Measurements from ENCODE around the gene IL23R. TPM values are rescaled to one million over a fixed set of nuclear protein-coding genes. Genes with fewer than 3 reads are reported as not detected.

IL23R gene
- total and polyA plus RNA-seq, 2 experiments from 2014 or later = not detected

DNA sequence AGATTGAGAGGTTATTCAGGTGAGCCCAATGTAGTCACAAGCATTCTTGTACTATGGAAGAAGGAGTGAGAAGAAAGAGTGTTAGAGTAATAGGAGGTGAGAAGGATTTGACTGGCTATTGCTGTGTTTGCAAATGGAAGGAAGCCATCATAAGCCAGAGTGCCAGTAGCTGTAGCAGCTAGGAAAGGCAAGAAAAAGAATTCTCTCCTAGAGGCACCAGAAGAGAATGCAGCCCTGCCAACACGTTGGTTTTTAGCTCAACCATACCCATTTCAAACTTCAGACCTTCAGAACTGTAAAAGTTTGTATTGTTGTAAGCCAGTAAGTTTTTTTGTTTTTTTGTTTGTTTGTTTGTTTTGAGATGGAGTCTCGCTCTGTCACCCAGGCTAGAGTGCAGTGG lies 132.5 kb downstream of the IL23R start:
- in situ Hi-C loops (cut with MboI) = no loop called here
- WGBS, 2 experiments (ENCODE audit: low coverage in 1 of 2, low lambda C conversion rate in 2 of 2, missing lambda C conversion rate in 2 of 2) = 57 to 93% methylated on average over 2 of the region's 2 CpGs

DNA sequence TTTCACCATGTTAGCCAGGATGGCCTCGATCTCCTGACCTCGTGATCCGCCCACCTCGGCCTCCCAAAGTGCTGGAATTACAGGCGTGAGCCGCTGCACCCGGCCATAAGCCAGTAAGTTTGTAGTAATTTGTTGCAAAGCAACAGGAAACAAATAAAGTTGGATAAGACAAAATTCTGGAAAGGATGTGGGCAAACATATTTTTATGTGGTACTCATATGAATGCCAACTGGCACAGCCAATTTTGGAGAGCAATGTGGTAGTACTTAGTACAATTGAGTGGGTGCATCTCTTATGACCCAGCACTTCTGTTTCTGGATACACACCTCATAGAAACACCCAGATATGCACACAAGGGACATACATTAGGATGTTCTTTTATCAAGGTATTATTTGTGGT lies 133.0 kb downstream of the IL23R start:
- no peaks in the 10 kb centered on the region for H3K9me2 ChIP-seq (ENCODE audit: insufficient read depth)
- no peaks in the 10 kb centered on the region for H3K36me3 ChIP-seq (ENCODE audit: low read depth)
- H3K27ac ChIP-seq = no peak overlapping the region
- no peaks in the 10 kb centered on the region for H3K9me3 ChIP-seq (ENCODE audit: low read depth)
- no peak overlapping the region for H3K4me3 ChIP-seq
- no peaks in the 10 kb centered on the region for H3F3A ChIP-seq (ENCODE audit: insufficient read depth)
- DNase-seq = peak; percentile 8
- no peak overlapping the region for H3K9ac ChIP-seq
- H3K4me2 ChIP-seq (ENCODE audit: unreplicated experiment) = no peak overlapping the region
- H3K27me3 ChIP-seq (replicated peaks; ENCODE audit: insufficient read depth) = peaks cover 32% of the 10 kb centered on the region
- TF ChIP-seq EZH2 (IDR thresholded peaks at IDR 0.05; ENCODE audit: insufficient read depth, poor library complexity, severe bottlenecking) (no peak), EZH2phosphoT487 (IDR thresholded peaks at IDR 0.05; ENCODE audit: insufficient read depth, low read depth) (no peak)
- in situ Hi-C loops (cut with MboI) = no loop called here
- WGBS, 2 experiments (ENCODE audit: low coverage in 1 of 2, low lambda C conversion rate in 2 of 2, missing lambda C conversion rate in 2 of 2) = 82 to 90% methylated on average over 7 of the region's 7 CpGs
- no peak overlapping the region for H2AFZ ChIP-seq
- H3K79me2 ChIP-seq (ENCODE audit: insufficient read depth) = no peaks in the 10 kb centered on the region
- no peaks in the 10 kb centered on the region for H4K20me1 ChIP-seq (ENCODE audit: insufficient read depth)
- no peaks in the 10 kb centered on the region for H3K4me1 ChIP-seq (ENCODE audit: insufficient read depth)

More for the DNA sequence above, 132.5 kb downstream of the IL23R start:
- Histone ChIP-seq H3K4me1 (ENCODE audit: insufficient read depth) (no peaks in the 10 kb centered on the region), H3K27me3 (replicated peaks; ENCODE audit: insufficient read depth) (peaks cover 31% of the 10 kb centered on the region), H3K9me2 (ENCODE audit: insufficient read depth) (no peaks in the 10 kb centered on the region), H3K27ac (no peak overlapping the region), H3K9ac (no peak overlapping the region), H3K4me2 (ENCODE audit: unreplicated experiment) (no peak overlapping the region), H4K20me1 (ENCODE audit: insufficient read depth) (no peaks in the 10 kb centered on the region), H3K4me3 (no peak overlapping the region), H3F3A (ENCODE audit: insufficient read depth) (no peaks in the 10 kb centered on the region), H3K36me3 (ENCODE audit: low read depth) (no peaks in the 10 kb centered on the region), H3K79me2 (ENCODE audit: insufficient read depth) (no peaks in the 10 kb centered on the region), H2AFZ (no peak overlapping the region), H3K9me3 (ENCODE audit: low read depth) (no peaks in the 10 kb centered on the region)
- no peak for DNase-seq
- TF ChIP-seq EZH2 (IDR thresholded peaks at IDR 0.05; ENCODE audit: insufficient read depth, poor library complexity, severe bottlenecking) (no peak), EZH2phosphoT487 (IDR thresholded peaks at IDR 0.05; ENCODE audit: insufficient read depth, low read depth) (no peak)

- no peak overlapping the region for H3K4me2 ChIP-seq (ENCODE audit: unreplicated experiment)
- H3K36me3 ChIP-seq (ENCODE audit: low read depth) = no peaks in the 10 kb centered on the region
- peaks cover 30% of the 10 kb centered on the region for H3K27me3 ChIP-seq (replicated peaks; ENCODE audit: insufficient read depth)
- no peak for TF ChIP-seq EZH2phosphoT487 (IDR thresholded peaks at IDR 0.05; ENCODE audit: insufficient read depth, low read depth)
- TF ChIP-seq EZH2 (IDR thresholded peaks at IDR 0.05; ENCODE audit: insufficient read depth, poor library complexity, severe bottlenecking) = no peak
- no peaks in the 10 kb centered on the region for H4K20me1 ChIP-seq (ENCODE audit: insufficient read depth)
- no peak overlapping the region for H2AFZ ChIP-seq
- H3K79me2 ChIP-seq (ENCODE audit: insufficient read depth) = no peaks in the 10 kb centered on the region
- H3K4me1 ChIP-seq (ENCODE audit: insufficient read depth) = no peaks in the 10 kb centered on the region
- no peak for DNase-seq
- H3F3A ChIP-seq (ENCODE audit: insufficient read depth) = no peaks in the 10 kb centered on the region
- H3K9ac ChIP-seq = no peak overlapping the region
- in situ Hi-C loops (cut with MboI) = no loop called here
- no peak overlapping the region for H3K27ac ChIP-seq
- no peaks in the 10 kb centered on the region for H3K9me2 ChIP-seq (ENCODE audit: insufficient read depth)
- no peak overlapping the region for H3K4me3 ChIP-seq
- H3K9me3 ChIP-seq (ENCODE audit: low read depth) = no peaks in the 10 kb centered on the region
- WGBS, 2 experiments (ENCODE audit: low coverage in 1 of 2, low lambda C conversion rate in 2 of 2, missing lambda C conversion rate in 2 of 2) = 2 to 3% methylated on average over 2 of the region's 2 CpGs
Measured at GRCh38 chr1:67300561-67300960, 134.3 kb downstream of the IL23R start.

- in situ Hi-C loops (cut with MboI) = no loop called here
- H3K9ac ChIP-seq = no peak overlapping the region
- H3K36me3 ChIP-seq (ENCODE audit: low read depth) = no peaks in the 10 kb centered on the region
- no peak overlapping the region for H3K4me3 ChIP-seq
- TF ChIP-seq EZH2phosphoT487 (IDR thresholded peaks at IDR 0.05; ENCODE audit: insufficient read depth, low read depth) = no peak
- TF ChIP-seq EZH2 (IDR thresholded peaks at IDR 0.05; ENCODE audit: insufficient read depth, poor library complexity, severe bottlenecking) = no peak
- DNase-seq = no peak
- H4K20me1 ChIP-seq (ENCODE audit: insufficient read depth) = no peaks in the 10 kb centered on the region
- H3K9me3 ChIP-seq (ENCODE audit: low read depth) = peaks cover 4% of the 10 kb centered on the region
- H3K79me2 ChIP-seq (ENCODE audit: insufficient read depth) = no peaks in the 10 kb centered on the region
- H3F3A ChIP-seq (ENCODE audit: insufficient read depth) = no peaks in the 10 kb centered on the region
- H3K4me1 ChIP-seq (ENCODE audit: insufficient read depth) = no peaks in the 10 kb centered on the region
- WGBS, 2 experiments (ENCODE audit: low coverage in 1 of 2, low lambda C conversion rate in 2 of 2, missing lambda C conversion rate in 2 of 2) = 24 to 25% methylated on average over 3 of the region's 3 CpGs
- peaks cover 58% of the 10 kb centered on the region for H3K27me3 ChIP-seq (replicated peaks; ENCODE audit: insufficient read depth)
- H3K4me2 ChIP-seq (ENCODE audit: unreplicated experiment) = no peak overlapping the region
- no peak overlapping the region for H2AFZ ChIP-seq
- no peak overlapping the region for H3K27ac ChIP-seq
- no peaks in the 10 kb centered on the region for H3K9me2 ChIP-seq (ENCODE audit: insufficient read depth)
Measured at GRCh38 chr1:67304023-67304422, 137.8 kb downstream of the IL23R start.

DNA sequence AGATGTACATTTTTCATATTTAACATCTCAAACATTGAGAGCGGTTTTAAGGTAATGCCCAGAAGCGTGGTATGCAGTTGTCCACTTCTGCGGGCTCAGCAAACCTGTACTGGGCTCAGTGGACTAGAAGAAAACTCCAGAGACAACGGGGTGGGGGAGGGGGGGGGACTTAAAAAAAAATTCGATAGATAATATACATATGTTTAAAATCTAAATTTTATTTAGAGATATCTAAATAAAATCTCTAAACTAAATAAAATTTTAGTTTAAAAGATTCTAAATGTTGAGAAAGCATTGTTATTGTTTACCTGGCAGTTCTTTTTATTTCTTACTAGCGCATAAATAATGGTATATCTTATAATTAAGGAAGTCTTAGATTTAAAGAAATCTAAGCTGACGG lies 140.3 kb downstream of the IL23R start:
- no peaks in the 10 kb centered on the region for H3K9me2 ChIP-seq (ENCODE audit: insufficient read depth)
- H2AFZ ChIP-seq = no peak overlapping the region
- H3K27ac ChIP-seq = no peak overlapping the region
- H3K27me3 ChIP-seq (replicated peaks; ENCODE audit: insufficient read depth) = peaks cover 50% of the 10 kb centered on the region
- no peaks in the 10 kb centered on the region for H3K36me3 ChIP-seq (ENCODE audit: low read depth)
- 88% methylated on average over 7 of the region's 7 CpGs for WGBS, 2 experiments (ENCODE audit: low coverage in 1 of 2, low lambda C conversion rate in 2 of 2, missing lambda C conversion rate in 2 of 2)
- no peaks in the 10 kb centered on the region for H4K20me1 ChIP-seq (ENCODE audit: insufficient read depth)
- H3K4me2 ChIP-seq (ENCODE audit: unreplicated experiment) = no peak overlapping the region
- H3K79me2 ChIP-seq (ENCODE audit: insufficient read depth) = no peaks in the 10 kb centered on the region
- no peak for DNase-seq
- H3K9ac ChIP-seq = no peak overlapping the region
- H3K4me1 ChIP-seq (ENCODE audit: insufficient read depth) = no peaks in the 10 kb centered on the region
- in situ Hi-C loops (cut with MboI) = no loop called here
- no peak overlapping the region for H3K4me3 ChIP-seq
- peaks cover 4% of the 10 kb centered on the region for H3K9me3 ChIP-seq (ENCODE audit: low read depth)
- TF ChIP-seq EZH2 (IDR thresholded peaks at IDR 0.05; ENCODE audit: insufficient read depth, poor library complexity, severe bottlenecking) (no peak), EZH2phosphoT487 (IDR thresholded peaks at IDR 0.05; ENCODE audit: insufficient read depth, low read depth) (no peak)
- no peaks in the 10 kb centered on the region for H3F3A ChIP-seq (ENCODE audit: insufficient read depth)

Measured in GM23248 (cell line).